H1 (cell line): Measurements from ENCODE around the gene PAGE4.
A peak's percentile ranks its signal among the peaks of the same experiment; 100 is the strongest.

Experiments
- CBX5 ChIP-seq: fragments of 300-800, 300-1000 bp; sonication (generic); IDR thresholded peaks from 2 replicates; pipeline ENCODE4 v1.7.1; 2016; ENCODE audit warnings: antibody characterized with exemption, low read length, low read depth
- CHD2 ChIP-seq: IDR thresholded peaks from 2 replicates; pipeline ENCODE4 v1.6.1; 2012; ENCODE audit warnings: low read length, improper control_type of control experiment
- CTCF ChIP-seq, 3 experiments: IDR thresholded peaks; 1 replicate in 2 of 3; 2 replicates in 1 of 3; pipeline versions ENCODE4 v1.5.1 to v1.6.1; 2011; ENCODE audit warnings: low read length in 3 of 3, mild to moderate bottlenecking in 3 of 3, inconsistent platforms in 2 of 3, low read depth in 1 of 3, moderate library complexity in 1 of 3; ENCODE audit not compliant: insufficient read depth in 1 of 3; ENCODE audit errors: control extremely low read depth in 1 of 3
- EZH2 ChIP-seq: fragments of 200-600 bp; sonication (generic); IDR thresholded peaks from 2 replicates; pipeline ENCODE4 v1.7.1; 2012; ENCODE audit warnings: low read depth, mild to moderate bottlenecking, moderate library complexity, low read length, inconsistent platforms; ENCODE audit not compliant: severe bottlenecking
- GABPA ChIP-seq: IDR thresholded peaks from 2 replicates; pipeline ENCODE4 v1.6.1; 2011; ENCODE audit warnings: mild to moderate bottlenecking, low read length, moderate library complexity, borderline replicate concordance; ENCODE audit not compliant: insufficient read depth
- NRF1 ChIP-seq: IDR thresholded peaks from 2 replicates; pipeline ENCODE4 v1.6.1; 2011; ENCODE audit warnings: mild to moderate bottlenecking, low read depth, low read length, improper control_type of control experiment
- POLR2A ChIP-seq, 2 experiments: IDR thresholded peaks; 1 replicate in 1 of 2; 2 replicates in 1 of 2; pipeline ENCODE4 v1.6.1; 2011; ENCODE audit warnings: low read depth in 2 of 2, low read length in 2 of 2, mild to moderate bottlenecking in 2 of 2; ENCODE audit errors: control extremely low read depth in 1 of 2
- RAD21 ChIP-seq, 2 experiments: IDR thresholded peaks in 1 of 2; conservative IDR thresholded peaks in 1 of 2; 2 replicates each; pipeline ENCODE4 v1.6.1; 2011; ENCODE audit warnings: low read depth in 2 of 2, low read length in 2 of 2, improper control_type of control experiment in 1 of 2, inconsistent platforms in 1 of 2, mild to moderate bottlenecking in 1 of 2, moderate library complexity in 1 of 2
- SIX5 ChIP-seq: IDR thresholded peaks from 2 replicates; pipeline ENCODE4 v1.6.1; 2011; ENCODE audit warnings: mild to moderate bottlenecking, low read depth, low read length

GRCh38 chrX:49878834-49879655 is 49.9 kb downstream of the PAGE4 start, which contains the start of gene USP27X:
- peak in 1 of 2 experiments; percentile 34; a peak in 1 of 3 replicates for TF ChIP-seq POLR2A (IDR thresholded peaks at IDR 0.05; ENCODE audit: control extremely low read depth in 1 of 2, low read depth in 2 of 2, low read length in 2 of 2)
- TF ChIP-seq GABPA: no peak
- peak; percentile 33 to 38 (median 35) for TF ChIP-seq CTCF (IDR thresholded peaks at IDR 0.05; ENCODE audit: control extremely low read depth in 1 of 3, insufficient read depth in 1 of 3, low read depth in 1 of 3, low read length in 3 of 3)
- no peak for TF ChIP-seq RAD21 (IDR thresholded peaks at IDR 0.05 in 1 of 2, conservative IDR thresholded peaks at IDR 0.05 in 1 of 2; ENCODE audit: low read depth in 2 of 2, low read length in 2 of 2)
- TF ChIP-seq CHD2: no peak
- no peak for TF ChIP-seq CBX5
- no peak for TF ChIP-seq NRF1
- TF ChIP-seq EZH2: no peak
- TF ChIP-seq SIX5: no peak
